H1 (cell line): ENCODE results near the gene C15orf39. TPM values are rescaled to one million over a fixed set of nuclear protein-coding genes. Genes with fewer than 3 reads are reported as not detected.

ENCODE experiments used
- BACH1 ChIP-seq: IDR thresholded peaks from 2 replicates; pipeline ENCODE4 v1.6.1; 2012; ENCODE audit warnings: low read length, improper control_type of control experiment
- CHD7 ChIP-seq: fragments of 300-600 bp; sonication (generic); IDR thresholded peaks from 2 replicates; pipeline ENCODE4 v1.7.1; 2012; ENCODE audit warnings: low read length, moderate library complexity, mild to moderate bottlenecking, inconsistent platforms; ENCODE audit not compliant: insufficient replicate concordance
- CTCF ChIP-seq, 3 experiments: IDR thresholded peaks; 1 replicate in 2 of 3; 2 replicates in 1 of 3; pipeline versions ENCODE4 v1.5.1 to v1.6.1; 2011; ENCODE audit warnings: low read length in 3 of 3, mild to moderate bottlenecking in 3 of 3, inconsistent platforms in 2 of 3, low read depth in 1 of 3, moderate library complexity in 1 of 3; ENCODE audit not compliant: insufficient read depth in 1 of 3; ENCODE audit errors: control extremely low read depth in 1 of 3
- MAFK ChIP-seq: IDR thresholded peaks from 2 replicates; pipeline ENCODE4 v1.6.1; 2012; ENCODE audit warnings: low read depth, mild to moderate bottlenecking, improper control_type of control experiment, low read length
- NRF1 ChIP-seq: IDR thresholded peaks from 2 replicates; pipeline ENCODE4 v1.6.1; 2011; ENCODE audit warnings: mild to moderate bottlenecking, low read depth, low read length, improper control_type of control experiment
- RAD21 ChIP-seq, 2 experiments: IDR thresholded peaks in 1 of 2; conservative IDR thresholded peaks in 1 of 2; 2 replicates each; pipeline ENCODE4 v1.6.1; 2011; ENCODE audit warnings: low read depth in 2 of 2, low read length in 2 of 2, improper control_type of control experiment in 1 of 2, inconsistent platforms in 1 of 2, mild to moderate bottlenecking in 1 of 2, moderate library complexity in 1 of 2
- RNF2 ChIP-seq: fragments of 200-900, 300-1000 bp; sonication (generic); IDR thresholded peaks from 2 replicates; pipeline ENCODE4 v1.7.1; 2016; ENCODE audit warnings: borderline replicate concordance, low read depth, mild to moderate bottlenecking, antibody characterized with exemption, low read length; ENCODE audit not compliant: poor library complexity, severe bottlenecking; ENCODE audit errors: missing control alignments
- SP2 ChIP-seq: IDR thresholded peaks from 2 replicates; pipeline ENCODE4 v1.6.1; 2012; ENCODE audit warnings: mild to moderate bottlenecking, low read length, inconsistent platforms
- YY1 ChIP-seq: IDR thresholded peaks from 2 replicates; pipeline ENCODE4 v1.6.1; 2011; ENCODE audit warnings: low read depth, mild to moderate bottlenecking, low read length
- polyA plus RNA-seq, 7 experiments: library from polyadenylated mRNA; depleted of rRNA in 3 of 7; stranded (reverse) in 5 of 7; unstranded in 2 of 7; fragments of >200 nt in 5 of 7; fragments of 200-250 nt in 2 of 7; gene quantifications; 1 replicate in 5 of 7; 2 replicates in 1 of 7; 4 replicates in 1 of 7; pipeline versions ENCODE4 v1.2.1 to v1.2.3, GENCODE V29; 2011 to 2013; ENCODE audit warnings: missing spikeins in 2 of 7, mixed read lengths in 2 of 7
- total RNA-seq: library from RNA; stranded (reverse); fragmentation: NEBNext Ultra II Directional; extraction: Animal tissue kit (Norgen Biotek cat#: 25700); gene quantifications from 2 replicates; pipeline ENCODE4 v1.2.1, GENCODE V29; 2021

The C15orf39 gene
- total and polyA plus RNA-seq, 2 of the 8 experiments (the other 6 are each of a cell fraction or from before 2014, with no cell fraction given), result 13.8 to 38.5 TPM

- TF ChIP-seq CHD7 (no peak), NRF1 (no peak), BACH1 (no peak), RAD21 (IDR thresholded peaks at IDR 0.05 in 1 of 2, conservative IDR thresholded peaks at IDR 0.05 in 1 of 2; ENCODE audit: low read depth in 2 of 2, low read length in 2 of 2) (no peak), CTCF (IDR thresholded peaks at IDR 0.05; ENCODE audit: control extremely low read depth in 1 of 3, insufficient read depth in 1 of 3, low read depth in 1 of 3, low read length in 3 of 3) (no peak), RNF2 (no peak), YY1 (no peak), SP2 (no peak), MAFK (no peak)
Measured at GRCh38 chr15:75209289-75209676, 7.6 kb downstream of the C15orf39 start (continued).
